Activated CD4-positive, alpha-beta T cell treated with anti-CD3 and anti-CD28 coated beads, Interleukin-2, amount 10 ng/mL, durations not matched to agents 24 days and 14 days (primary cell): Measurements from ENCODE around the gene IL4R. TPM values are rescaled to one million over a fixed set of nuclear protein-coding genes. Genes with fewer than 3 reads are reported as not detected.
A peak's percentile ranks its signal among the peaks of the same experiment; 100 is the strongest.

ENCODE experiments used
- DNase-seq: peaks from one replicate; pipeline ENCODE4 v3.0.0; 2022
- H3K27ac Mint-ChIP-seq: one replicate; pipeline ENCODE4 v1.8.0; 2022; ENCODE audit warnings: mild to moderate bottlenecking, mixed read lengths
- H3K27me3 Mint-ChIP-seq: one replicate; pipeline ENCODE4 v1.8.0; 2022; ENCODE audit warnings: mixed read lengths
- H3K36me3 Mint-ChIP-seq: one replicate; pipeline ENCODE4 v1.8.0; 2022; ENCODE audit warnings: low read depth, mild to moderate bottlenecking, mixed read lengths
- H3K4me1 Mint-ChIP-seq: one replicate; pipeline ENCODE4 v1.8.0; 2021; ENCODE audit warnings: mixed read lengths
- H3K4me3 Mint-ChIP-seq: one replicate; pipeline ENCODE4 v1.8.0; 2022; ENCODE audit warnings: mild to moderate bottlenecking, moderate library complexity, mixed read lengths
- H3K9me3 Mint-ChIP-seq: one replicate; pipeline ENCODE4 v1.8.0; 2021; ENCODE audit warnings: mixed read lengths
- intact Hi-C: fragments of 100-400 bp; cut with micrococcal nuclease; formaldehyde crosslinking; loops from one replicate; pipeline ENCODE4 v1.15.1; 2023
- total RNA-seq: library from RNA; stranded (reverse); gene quantifications from 2 replicates; pipeline ENCODE4 v1.2.3, GENCODE V29; 2022

IL4R gene
- total RNA-seq, 1 donor from 2014 or later = 375 TPM

- no peak for DNase-seq
- Mint-ChIP-seq H3K27me3 (no peaks in the 10 kb centered on the region), H3K36me3 (peaks cover 6% of the 10 kb centered on the region), H3K9me3 (peaks cover 11% of the 10 kb centered on the region), H3K4me1 (peaks cover 25% of the 10 kb centered on the region), H3K27ac (no peak overlapping the region), H3K4me3 (no peak overlapping the region)
- intact Hi-C loops = no loop called here
These were observed 12.4 kb upstream of the IL4R start for GRCh38 chr16:27301236-27301861.

GRCh38 chr16:27302126-27302525, 11.6 kb upstream of the IL4R start:
- intact Hi-C loops = no loop called here
- Mint-ChIP-seq H3K4me3 (no peak overlapping the region), H3K27ac (no peak overlapping the region), H3K27me3 (no peaks in the 10 kb centered on the region), H3K36me3 (peaks cover 9% of the 10 kb centered on the region), H3K9me3 (peaks cover 15% of the 10 kb centered on the region), H3K4me1 (peaks cover 22% of the 10 kb centered on the region)
- no peak for DNase-seq

GRCh38 chr16:27303256-27304100, 10.3 kb upstream of the IL4R start:
- Mint-ChIP-seq H3K9me3 (peaks cover 15% of the 10 kb centered on the region), H3K27me3 (no peaks in the 10 kb centered on the region), H3K4me3 (no peak overlapping the region), H3K4me1 (peaks cover 22% of the 10 kb centered on the region), H3K36me3 (peaks cover 9% of the 10 kb centered on the region), H3K27ac (peak overlapping the region; percentile 42)
- no peak for DNase-seq
- intact Hi-C loops = no loop called here

- no peaks in the 10 kb centered on the region for H3K27me3 Mint-ChIP-seq
- H3K4me3 Mint-ChIP-seq = no peak overlapping the region
- DNase-seq = no peak
- peaks cover 15% of the 10 kb centered on the region for H3K9me3 Mint-ChIP-seq
- H3K27ac Mint-ChIP-seq = no peak overlapping the region
- H3K4me1 Mint-ChIP-seq = peaks cover 22% of the 10 kb centered on the region
- intact Hi-C loops = no loop called here
- H3K36me3 Mint-ChIP-seq = peaks cover 9% of the 10 kb centered on the region
These were observed 9.7 kb upstream of the IL4R start for GRCh38 chr16:27304102-27304501.

GRCh38 chr16:27304881-27305745, 8.7 kb upstream of the IL4R start:
- Mint-ChIP-seq H3K27me3 (no peaks in the 10 kb centered on the region), H3K36me3 (peaks cover 9% of the 10 kb centered on the region), H3K9me3 (peaks cover 15% of the 10 kb centered on the region), H3K4me3 (no peak overlapping the region), H3K4me1 (peaks cover 20% of the 10 kb centered on the region), H3K27ac (no peak overlapping the region)
- intact Hi-C loops = no loop called here
- no peak for DNase-seq

- Mint-ChIP-seq H3K4me3 (no peak overlapping the region), H3K27ac (peak overlapping the region; percentile 31), H3K4me1 (peaks cover 25% of the 10 kb centered on the region), H3K36me3 (peaks cover 9% of the 10 kb centered on the region), H3K27me3 (no peaks in the 10 kb centered on the region), H3K9me3 (peaks cover 15% of the 10 kb centered on the region)
- intact Hi-C loops = no loop called here
- no peak for DNase-seq
These were observed 7.8 kb upstream of the IL4R start for GRCh38 chr16:27305839-27306442.

- no peaks in the 10 kb centered on the region for H3K27me3 Mint-ChIP-seq
- no peak overlapping the region for H3K27ac Mint-ChIP-seq
- no peak for DNase-seq
- peaks cover 9% of the 10 kb centered on the region for H3K36me3 Mint-ChIP-seq
- intact Hi-C loops = no loop called here
- peaks cover 15% of the 10 kb centered on the region for H3K9me3 Mint-ChIP-seq
- H3K4me3 Mint-ChIP-seq = no peak overlapping the region
- H3K4me1 Mint-ChIP-seq = peaks cover 40% of the 10 kb centered on the region
These were observed 5.0 kb upstream of the IL4R start for GRCh38 chr16:27308792-27309191.

GRCh38 chr16:27310576-27311447, 3.0 kb upstream of the IL4R start:
- intact Hi-C loops = no loop called here

GRCh38 chr16:27311448-27311830, 2.3 kb upstream of the IL4R start:
- H3K36me3 Mint-ChIP-seq = peaks cover 26% of the 10 kb centered on the region
- no peak for DNase-seq
- H3K27me3 Mint-ChIP-seq = no peaks in the 10 kb centered on the region
- no peak overlapping the region for H3K4me3 Mint-ChIP-seq
- H3K27ac Mint-ChIP-seq = no peak overlapping the region
- intact Hi-C loops = no loop called here
- peaks cover 34% of the 10 kb centered on the region for H3K4me1 Mint-ChIP-seq
- peaks cover 3% of the 10 kb centered on the region for H3K9me3 Mint-ChIP-seq

More at GRCh38 chr16:27310576-27311447, 3.0 kb upstream of the IL4R start:
- Mint-ChIP-seq H3K9me3 (peaks cover 9% of the 10 kb centered on the region), H3K4me3 (no peak overlapping the region), H3K27me3 (no peaks in the 10 kb centered on the region), H3K27ac (no peak overlapping the region), H3K36me3 (peaks cover 24% of the 10 kb centered on the region), H3K4me1 (peaks cover 34% of the 10 kb centered on the region)
- no peak for DNase-seq

- no peaks in the 10 kb centered on the region for H3K27me3 Mint-ChIP-seq
- H3K36me3 Mint-ChIP-seq = peaks cover 25% of the 10 kb centered on the region
- intact Hi-C loops = no loop called here
- peaks cover 34% of the 10 kb centered on the region for H3K4me1 Mint-ChIP-seq
- H3K4me3 Mint-ChIP-seq = no peak overlapping the region
- H3K9me3 Mint-ChIP-seq = no peaks in the 10 kb centered on the region
- no peak for DNase-seq
- peak overlapping the region; percentile 1 for H3K27ac Mint-ChIP-seq
These were observed 1.9 kb upstream of the IL4R start for GRCh38 chr16:27311897-27312303.

GRCh38 chr16:27312580-27313421, 973 bp upstream of the IL4R start:
- Mint-ChIP-seq H3K27ac (peak overlapping the region; percentile 94), H3K4me1 (peaks cover 42% of the 10 kb centered on the region), H3K9me3 (no peaks in the 10 kb centered on the region), H3K27me3 (no peaks in the 10 kb centered on the region), H3K36me3 (peaks cover 34% of the 10 kb centered on the region), H3K4me3 (peak overlapping the region; percentile 100)
- intact Hi-C loops = loop anchor here (1.0 kb wide), 1 partner anchor 38 kb away; no protein-coding TSS in a partner anchor
- no peak for DNase-seq

- H3K4me3 Mint-ChIP-seq = peak overlapping the region; percentile 100
- H3K4me1 Mint-ChIP-seq = peaks cover 54% of the 10 kb centered on the region
- H3K9me3 Mint-ChIP-seq = no peaks in the 10 kb centered on the region
- intact Hi-C loops = loop anchor here (1.0 kb wide), 2 partner anchors 53 to 135 kb away; no protein-coding TSS in a partner anchor
- peak overlapping the region; percentile 96 for H3K27ac Mint-ChIP-seq
- peaks cover 48% of the 10 kb centered on the region for H3K36me3 Mint-ChIP-seq
- no peaks in the 10 kb centered on the region for H3K27me3 Mint-ChIP-seq
- peak; percentile 89 for DNase-seq
These were observed 468 bp downstream of the IL4R start for GRCh38 chr16:27314161-27314723.
